Measurements from ENCODE around the gene SOCS2. TPM values are rescaled to one million over a fixed set of nuclear protein-coding genes. Genes with fewer than 3 reads are reported as not detected.

Gene SOCS2, protein sequence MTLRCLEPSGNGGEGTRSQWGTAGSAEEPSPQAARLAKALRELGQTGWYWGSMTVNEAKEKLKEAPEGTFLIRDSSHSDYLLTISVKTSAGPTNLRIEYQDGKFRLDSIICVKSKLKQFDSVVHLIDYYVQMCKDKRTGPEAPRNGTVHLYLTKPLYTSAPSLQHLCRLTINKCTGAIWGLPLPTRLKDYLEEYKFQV
- total RNA-seq (ENCODE audit: low replicate concordance) = 9.2 TPM in 2 replicates

DNA sequence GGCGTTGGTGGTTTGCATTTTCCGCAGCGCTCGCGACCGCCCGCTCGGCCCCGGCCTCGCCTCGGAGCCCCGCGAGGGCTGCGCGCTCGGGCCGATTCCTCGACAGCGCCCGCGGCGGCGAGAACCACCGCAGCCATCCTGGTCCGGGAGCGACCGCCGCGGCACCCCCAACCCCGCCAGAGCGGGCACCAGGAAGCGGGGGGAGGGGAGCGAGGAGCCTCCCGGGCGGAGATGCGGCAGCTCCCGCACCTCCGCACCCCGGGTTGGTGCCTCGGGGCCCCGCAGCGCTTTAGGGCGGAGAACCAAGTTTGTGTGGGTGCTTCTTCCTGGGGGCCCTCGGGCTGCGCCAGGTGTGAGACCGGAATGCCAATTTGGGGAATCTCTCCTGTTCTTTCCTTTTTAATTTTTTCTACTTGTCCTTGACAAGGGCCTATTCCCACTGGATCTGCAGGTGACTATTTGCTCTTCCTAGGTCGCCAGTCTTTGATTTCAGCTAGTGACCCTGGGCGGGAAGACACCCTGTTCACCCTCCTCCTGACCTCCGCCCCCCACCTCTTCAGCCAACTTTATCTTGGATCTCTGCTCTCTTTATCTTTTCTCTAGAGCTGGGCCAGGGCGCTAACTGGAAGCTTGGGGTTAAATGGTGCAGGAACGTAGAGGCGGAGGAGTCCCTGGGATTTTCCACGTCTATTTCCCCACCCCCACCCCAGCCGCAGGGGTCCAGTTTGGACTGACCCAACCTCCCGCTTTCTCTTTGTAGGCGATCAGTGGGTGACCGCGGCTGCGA is at the start of gene SOCS2:
Gene SOCS2, plus strand, starts transcription at position 751 of the 787 bp plus-strand sequence. CDS start 223 bp downstream, outside the sequence.

Other genes with a start within 250 kb of the SOCS2 start
- 17.9 and 111 TPM in 2 replicates for gene NUDT4, start 194.8 kb upstream of the SOCS2 start, total RNA-seq (ENCODE audit: low replicate concordance)
- 83.1 and 128 TPM in 2 replicates for gene UBE2N, start 130.7 kb upstream of the SOCS2 start, total RNA-seq (ENCODE audit: low replicate concordance)
- gene MRPL42, start 105.2 kb upstream of the SOCS2 start, total RNA-seq (ENCODE audit: low replicate concordance) = 19.0 and 50.1 TPM in 2 replicates
- 6.9 and 11.5 TPM in 2 replicates for gene CRADD, start 104.7 kb downstream of the SOCS2 start, total RNA-seq (ENCODE audit: low replicate concordance)